Measurements from ENCODE around the gene SEPTIN10. TPM values are rescaled to one million over a fixed set of nuclear protein-coding genes. Genes with fewer than 3 reads are reported as not detected.

SEPTIN10 gene
- total RNA-seq, 1 experiment from 2014 or later: 124 TPM

GRCh38 chr2:109523121-109523520 lies 90.6 kb downstream of the SEPTIN10 start:
- no peak for DNase-seq (ENCODE audit: low read depth)

GRCh38 chr2:109522063-109522374 lies 91.7 kb downstream of the SEPTIN10 start:
- no peak for DNase-seq (ENCODE audit: low read depth)

- no peak for DNase-seq (ENCODE audit: low read depth)
These were observed 92.3 kb downstream of the SEPTIN10 start for GRCh38 chr2:109521233-109522062.

DNA sequence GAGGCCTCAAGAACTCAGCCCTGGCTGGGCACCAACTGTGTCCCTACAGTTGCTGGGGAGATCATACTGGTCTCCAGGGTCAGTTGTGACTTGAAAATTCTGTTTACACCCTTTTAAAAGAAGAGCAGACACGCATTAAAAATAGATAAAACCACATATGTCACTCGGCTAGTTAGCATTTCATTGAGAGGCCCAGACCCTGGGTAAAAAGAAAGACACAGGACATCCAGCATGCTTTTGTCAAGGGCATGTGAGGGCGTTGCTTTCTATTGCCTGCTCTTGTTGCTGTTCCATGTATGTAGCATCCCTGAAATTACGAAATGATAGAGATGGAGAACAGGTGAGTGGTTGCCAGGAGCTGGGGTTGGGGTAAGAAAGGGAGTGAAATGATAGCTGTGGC lies 94.3 kb downstream of the SEPTIN10 start:
- DNase-seq (ENCODE audit: low read depth): no peak

DNA sequence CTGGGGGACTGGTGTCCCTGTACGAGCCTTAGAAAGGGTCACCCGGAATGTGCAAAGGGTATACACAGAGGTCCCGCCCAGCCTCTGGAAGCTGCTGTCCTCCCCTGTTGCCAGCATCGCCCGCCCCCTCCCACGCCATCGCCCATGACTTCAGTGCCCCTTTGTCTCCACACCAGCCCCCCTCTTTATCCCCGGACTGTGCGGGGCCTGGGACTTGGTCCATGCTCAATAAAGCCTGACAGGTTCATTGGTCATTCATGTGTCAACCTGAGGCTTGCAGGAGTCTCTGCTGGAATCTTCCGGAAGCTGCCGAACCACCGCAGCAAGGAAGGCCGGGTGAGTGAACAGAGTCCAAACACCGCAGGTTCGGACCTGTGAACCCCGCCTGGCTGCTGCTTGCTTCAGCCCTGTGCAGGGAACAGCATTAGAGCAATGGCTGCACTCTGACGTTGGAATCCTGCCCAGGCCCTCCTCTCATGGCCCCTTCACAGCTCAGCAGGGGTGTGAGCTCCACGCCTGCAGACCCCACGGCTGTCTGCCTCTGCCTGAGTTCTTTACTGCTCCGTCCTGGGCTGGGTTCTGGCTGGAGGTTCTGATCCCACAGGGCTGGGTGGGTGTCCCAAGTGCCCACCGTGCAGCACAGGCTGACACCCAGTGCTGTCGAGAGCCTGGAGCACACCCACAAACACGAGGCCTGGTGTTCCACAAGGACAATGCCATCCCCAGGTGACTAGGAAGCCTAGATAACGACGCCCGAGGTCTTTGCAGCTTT lies 96.5 kb downstream of the SEPTIN10 start:
- no peak for DNase-seq (ENCODE audit: low read depth)

DNA sequence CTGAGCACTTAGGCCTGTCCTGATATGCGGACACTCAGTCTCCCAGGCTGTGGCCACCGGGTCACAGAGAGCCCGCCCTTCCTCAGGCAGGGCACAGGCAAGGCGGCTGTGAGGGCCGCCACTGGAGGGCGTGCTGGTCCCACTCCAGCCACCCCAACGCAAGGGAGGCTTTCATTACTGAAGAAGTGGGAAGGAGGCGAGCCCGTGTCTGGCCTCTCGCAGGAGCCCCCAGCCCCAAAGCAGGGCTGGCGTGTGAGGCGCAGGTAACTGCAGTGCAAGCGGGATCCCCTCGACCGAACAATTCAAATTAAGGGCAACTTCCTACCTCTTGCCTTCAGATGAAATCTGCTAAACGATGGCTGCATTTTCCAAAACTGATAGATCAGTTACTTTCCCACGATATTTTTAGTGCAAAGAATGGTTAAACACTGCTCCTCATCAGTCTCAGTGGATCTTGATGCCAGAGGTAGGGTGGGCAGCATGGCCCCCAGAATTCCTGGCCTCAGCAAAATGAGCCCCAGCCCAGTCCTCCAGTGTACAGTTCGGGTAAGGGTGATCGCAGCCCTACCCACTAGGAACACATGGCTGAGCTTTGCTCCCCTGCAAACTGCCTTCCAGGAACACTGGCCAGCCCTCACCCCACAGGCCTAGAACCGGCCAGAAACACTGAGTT lies 97.2 kb downstream of the SEPTIN10 start:
- DNase-seq (ENCODE audit: low read depth): peak; percentile 55

- DNase-seq (ENCODE audit: low read depth): no peak
These were observed 98.9 kb downstream of the SEPTIN10 start for GRCh38 chr2:109514857-109515256.

GRCh38 chr2:109513749-109514588 lies 99.8 kb downstream of the SEPTIN10 start:
- peak; percentile 84 for DNase-seq (ENCODE audit: low read depth)

DNA sequence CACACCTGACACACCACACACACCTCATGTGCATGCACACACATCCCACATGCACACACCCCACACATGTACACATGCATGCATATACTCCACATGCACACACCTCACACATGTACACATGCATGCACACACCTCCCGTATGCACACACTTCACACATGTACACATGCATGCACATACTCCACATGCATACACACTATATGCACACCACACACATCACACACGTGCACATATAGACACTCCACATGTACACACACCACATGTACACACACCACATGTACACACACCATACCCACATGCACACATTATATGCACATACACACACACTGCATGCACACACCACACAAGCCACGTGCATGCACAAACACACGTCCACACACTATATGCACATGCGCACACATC lies 100.5 kb downstream of the SEPTIN10 start:
- no peak for DNase-seq (ENCODE audit: low read depth)

GRCh38 chr2:109512076-109512475 lies 101.7 kb downstream of the SEPTIN10 start:
- DNase-seq (ENCODE audit: low read depth): no peak

DNA sequence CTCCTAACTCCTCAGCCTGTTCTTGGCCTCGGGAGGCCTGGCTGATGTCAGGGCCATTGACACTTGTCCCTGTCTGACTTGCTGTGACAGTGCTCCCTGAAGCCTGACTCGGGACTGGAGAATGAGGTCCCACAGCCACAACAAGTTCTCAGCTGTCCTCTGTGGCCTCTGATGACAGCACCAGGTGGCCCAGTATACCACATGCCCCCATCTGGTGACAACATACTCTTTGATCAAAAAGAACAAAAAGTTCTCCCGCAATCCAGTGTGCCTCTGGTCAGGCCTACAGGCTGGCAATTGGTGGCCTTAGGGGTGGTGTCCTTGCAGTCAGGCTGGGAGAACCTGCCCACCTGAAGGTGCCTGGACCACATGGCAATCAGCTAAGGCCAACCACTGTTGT lies 102.6 kb downstream of the SEPTIN10 start:
- no peak for DNase-seq (ENCODE audit: low read depth)

- DNase-seq (ENCODE audit: low read depth): peak; percentile 71
These were observed 103.4 kb downstream of the SEPTIN10 start for GRCh38 chr2:109510136-109511028.

DNA sequence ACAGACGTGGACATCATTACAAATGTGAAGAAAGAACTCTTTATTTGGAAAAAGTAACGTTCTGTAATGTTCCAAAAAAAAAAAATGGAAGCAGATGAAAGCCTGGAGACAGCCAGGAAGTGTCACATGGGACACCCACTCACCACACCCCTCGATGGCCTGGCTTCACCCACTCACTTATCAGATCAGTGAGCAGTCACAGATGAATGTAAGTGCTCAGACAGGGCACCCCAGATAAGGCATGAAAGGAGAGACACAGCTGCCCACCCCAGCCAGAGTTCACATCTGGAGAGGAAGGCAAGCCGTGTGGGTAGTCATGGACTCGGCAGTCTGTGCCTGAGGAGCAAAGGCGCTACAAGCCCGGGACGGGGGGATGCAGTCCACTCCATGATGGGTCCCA lies 105.2 kb downstream of the SEPTIN10 start:
- DNase-seq (ENCODE audit: low read depth): no peak

GRCh38 chr2:109507828-109508227 lies 105.9 kb downstream of the SEPTIN10 start:
- DNase-seq (ENCODE audit: low read depth): no peak

- DNase-seq (ENCODE audit: low read depth): no peak
These were observed 106.5 kb downstream of the SEPTIN10 start for GRCh38 chr2:109507217-109507616.

DNA sequence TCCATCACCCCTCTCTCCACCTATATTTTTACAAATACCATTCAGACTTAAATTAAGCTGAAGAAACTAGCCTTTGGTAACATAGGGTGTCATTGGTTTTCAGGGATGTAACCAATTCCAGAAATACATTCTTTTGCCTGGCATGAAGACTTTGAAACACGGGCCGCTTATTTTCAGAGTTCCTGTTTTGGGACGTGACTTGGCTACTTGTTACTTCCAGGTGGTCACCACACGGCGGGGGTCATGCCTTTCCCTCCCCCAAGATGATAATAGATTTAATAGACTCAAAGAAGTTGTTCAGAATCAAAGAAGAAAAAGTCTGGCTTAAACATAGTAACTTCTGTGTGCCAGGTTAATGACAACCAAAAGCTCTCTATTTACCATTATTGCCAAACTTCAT lies 110.6 kb downstream of the SEPTIN10 start:
- no peak for DNase-seq (ENCODE audit: low read depth)

DNA sequence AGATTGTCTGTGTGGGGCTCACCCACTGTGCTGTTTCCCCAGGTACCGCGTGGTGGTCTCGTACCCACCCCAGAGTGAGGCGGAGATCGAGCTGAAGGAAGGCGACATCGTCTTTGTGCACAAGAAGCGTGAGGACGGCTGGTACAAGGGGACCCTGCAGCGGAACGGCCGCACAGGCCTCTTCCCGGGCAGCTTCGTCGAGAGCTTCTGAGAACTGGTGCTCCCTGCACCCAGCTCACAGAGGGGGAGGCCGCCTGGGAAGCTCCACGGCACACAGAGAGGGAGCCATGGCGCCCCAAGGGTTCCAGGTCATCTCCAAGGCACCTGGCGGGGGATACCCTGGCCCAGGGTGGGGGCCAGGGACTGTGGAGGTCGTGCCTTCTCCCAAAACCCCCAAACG lies 112.3 kb downstream of the SEPTIN10 start:
- no peak for DNase-seq (ENCODE audit: low read depth)

DNA sequence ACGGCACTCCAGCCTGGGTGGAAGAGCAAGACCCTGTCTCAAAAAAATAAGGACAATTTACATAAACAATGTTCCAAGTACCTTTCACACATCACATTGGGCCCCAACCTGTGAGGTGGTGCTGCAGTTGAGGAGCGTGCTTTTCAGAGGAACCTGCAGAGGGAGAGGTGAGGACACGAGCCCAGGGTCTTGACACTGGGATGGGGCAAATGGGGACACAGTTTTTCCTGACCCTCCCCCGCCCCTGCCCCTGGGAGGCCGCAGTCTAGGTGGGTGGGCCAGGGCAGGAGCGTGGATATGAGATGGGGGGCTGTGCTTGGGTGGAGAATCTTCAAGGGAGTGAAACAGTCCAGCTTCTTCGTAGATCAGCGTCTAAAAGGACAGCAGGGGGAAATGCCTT lies 112.9 kb downstream of the SEPTIN10 start:
- DNase-seq (ENCODE audit: low read depth): no peak

DNA sequence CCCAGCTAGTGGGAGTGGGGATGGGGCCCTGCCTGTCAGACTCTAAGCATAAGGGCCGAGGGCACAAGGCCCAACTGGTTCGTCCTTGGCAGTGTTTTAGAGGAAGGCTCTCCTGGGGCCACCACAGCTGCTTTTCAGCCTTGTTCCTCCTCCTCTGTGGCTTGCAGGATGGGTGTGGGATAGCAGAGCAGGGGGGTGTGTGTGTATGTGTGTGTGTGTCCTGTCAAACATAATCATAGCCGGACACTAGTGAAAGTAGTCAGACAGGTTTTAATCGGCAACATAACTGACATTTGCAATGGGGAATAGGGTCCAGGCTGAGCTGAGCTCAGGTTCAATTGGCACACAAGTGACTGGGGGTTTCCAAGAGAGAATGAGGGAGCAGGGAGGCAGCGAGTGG lies 114.2 kb downstream of the SEPTIN10 start:
- no peak for DNase-seq (ENCODE audit: low read depth)

DNA sequence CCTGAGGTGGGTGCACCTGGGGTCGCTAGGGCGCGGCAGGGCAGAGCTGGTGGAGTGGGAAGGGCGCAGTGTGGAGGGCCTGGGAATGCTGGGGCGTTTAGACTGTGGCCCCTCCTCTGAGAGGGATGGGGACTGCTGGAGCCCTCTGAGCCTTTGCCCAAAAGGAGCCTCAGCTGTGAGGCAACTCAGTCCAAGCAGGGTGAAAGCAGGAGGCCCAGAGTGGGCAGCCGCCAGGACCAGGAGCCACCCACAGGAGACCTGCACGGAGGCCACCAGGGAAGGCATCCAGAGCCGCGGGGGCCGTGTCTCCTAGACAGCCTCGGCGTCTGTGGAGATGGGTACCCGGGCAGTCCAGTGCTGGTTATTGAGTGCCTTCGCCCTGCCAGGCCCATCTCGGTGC lies 114.9 kb downstream of the SEPTIN10 start:
- DNase-seq (ENCODE audit: low read depth): no peak
